ENCODE data around the gene DCANP1. TPM values are rescaled to one million over a fixed set of nuclear protein-coding genes. Genes with fewer than 3 reads are reported as not detected.
A peak's percentile ranks its signal among the peaks of the same experiment; 100 is the strongest.

The DCANP1 gene
- total and polyA plus RNA-seq, 9 of the 15 experiments (the other 6 are each of a cell fraction or from before 2014, with no cell fraction given), result not detected

- TF ChIP-seq MCM5 (IDR thresholded peaks at IDR 0.05; ENCODE audit: low read depth), result no peak
- no peak for TF ChIP-seq ZNF398 (CRISPR knock-in tag; IDR thresholded peaks at IDR 0.05)
- peak; percentile 72 for TF ChIP-seq SMC3 (conservative IDR thresholded peaks at IDR 0.05; ENCODE audit: insufficient read depth, low read depth, low read length)
- TF ChIP-seq C11orf30 (IDR thresholded peaks at IDR 0.05; ENCODE audit: low read depth), result no peak
- no peak for TF ChIP-seq CUX1 (CRISPR knock-in tag; IDR thresholded peaks at IDR 0.05)
- TF ChIP-seq HOXB6 (CRISPR knock-in tag; IDR thresholded peaks at IDR 0.05; ENCODE audit: borderline replicate concordance), result no peak
- TF ChIP-seq ZNF165 (CRISPR knock-in tag; IDR thresholded peaks at IDR 0.05; ENCODE audit: borderline replicate concordance), result no peak
- TF ChIP-seq ELF2 (CRISPR knock-in tag; IDR thresholded peaks at IDR 0.05), result no peak
- TF ChIP-seq EZH2 (IDR thresholded peaks at IDR 0.05; ENCODE audit: borderline replicate concordance, low read depth, low read length), result no peak
- TF ChIP-seq HDAC2 (IDR thresholded peaks at IDR 0.05), result no peak
- TF ChIP-seq AFF4 (CRISPR knock-in tag; IDR thresholded peaks at IDR 0.05), result no peak
- peak in 1 of 2 experiments; percentile 50; a peak in 1 of 4 replicates for TF ChIP-seq SRF (CRISPR knock-in tag; IDR thresholded peaks at IDR 0.05)
- no peak for TF ChIP-seq ZFP36 (IDR thresholded peaks at IDR 0.05; ENCODE audit: low read depth, low read length, partially characterized antibody)
- TF ChIP-seq RFX5 (IDR thresholded peaks at IDR 0.05; ENCODE audit: low read depth, low read length), result no peak
- no peak for TF ChIP-seq ZNF780A (CRISPR knock-in tag; IDR thresholded peaks at IDR 0.05)
- TF ChIP-seq MTF1 (CRISPR knock-in tag; IDR thresholded peaks at IDR 0.05; ENCODE audit: borderline replicate concordance), result no peak
- 0 out of 2 replicates have a peak, but pooled peaks have one; percentile 43 for TF ChIP-seq CREM (IDR thresholded peaks at IDR 0.05; ENCODE audit: low read depth)
- TF ChIP-seq KLF16 (IDR thresholded peaks at IDR 0.05), result peak; percentile 49; the same call in 1 of the 2 replicates
These were observed 10.4 kb upstream of the DCANP1 start (continued) for GRCh38 chr5:135457424-135458071.
